K562 (cell line): Measurements from ENCODE around the gene PCP2. TPM values are rescaled to one million over a fixed set of nuclear protein-coding genes. Genes with fewer than 3 reads are reported as not detected.

ENCODE experiments used
- BCLAF1 ChIP-seq, 2 experiments: fragments of 450-650 bp in 1 of 2; IDR thresholded peaks; 2 replicates each; pipeline ENCODE4 v1.6.1; 2011 to 2017; ENCODE audit warnings: low read depth in 2 of 2, antibody characterized with exemption in 1 of 2, borderline replicate concordance in 1 of 2, low read length in 1 of 2, mild to moderate bottlenecking in 1 of 2, mixed read lengths in 1 of 2; ENCODE audit not compliant: control insufficient read depth in 1 of 2
- BRD9 ChIP-seq: fragments of 450-650 bp; IDR thresholded peaks from 2 replicates; pipeline ENCODE4 v1.6.1; 2018; ENCODE audit warnings: low read depth; ENCODE audit not compliant: partially characterized antibody
- CBX1 ChIP-seq: sonication (generic); IDR thresholded peaks from 2 replicates; pipeline ENCODE4 v1.6.1; 2016; ENCODE audit warnings: antibody characterized with exemption, low read depth, mild to moderate bottlenecking
- DLX4 ChIP-seq: fragments of 250-450 bp; sonication (Bioruptor Pico); IDR thresholded peaks from 2 replicates; pipeline ENCODE4 v1.6.1; 2021; ENCODE audit warnings: mild to moderate bottlenecking
- E2F1 ChIP-seq: sonication (generic); formaldehyde crosslinking; IDR thresholded peaks from 2 replicates; pipeline ENCODE4 v1.8.1; 2023; ENCODE audit warnings: mild to moderate bottlenecking, missing genetic modification reagents, moderate library complexity
- E2F6 ChIP-seq, 2 experiments: IDR thresholded peaks; 2 replicates each; pipeline ENCODE4 v1.6.1; 2011; ENCODE audit warnings: borderline replicate concordance in 1 of 2, control low read depth in 1 of 2, low read depth in 1 of 2, low read length in 1 of 2, mild to moderate bottlenecking in 1 of 2, mixed read lengths in 1 of 2, moderate library complexity in 1 of 2; ENCODE audit not compliant: insufficient read depth in 1 of 2, insufficient read length in 1 of 2, poor library complexity in 1 of 2, severe bottlenecking in 1 of 2; ENCODE audit errors: extremely low read depth in 1 of 2
- HOXB6 ChIP-seq: fragments of 250-450 bp; sonication (Bioruptor Pico); IDR thresholded peaks from 2 replicates; pipeline ENCODE4 v1.5.1; 2022; ENCODE audit warnings: mild to moderate bottlenecking, borderline replicate concordance
- NRF1 ChIP-seq, 2 experiments: fragments of 450-650 bp; IDR thresholded peaks in 1 of 2; conservative IDR thresholded peaks in 1 of 2; 2 replicates each; pipeline ENCODE4 v1.6.1; 2014; ENCODE audit warnings: mild to moderate bottlenecking in 2 of 2
- RNF2 ChIP-seq: sonication (generic); IDR thresholded peaks from 2 replicates; pipeline ENCODE4 v1.6.1; 2016
- ZBTB33 ChIP-seq: sonication (generic); formaldehyde crosslinking; IDR thresholded peaks from 2 replicates; pipeline ENCODE4 v1.8.1; 2023; ENCODE audit warnings: mild to moderate bottlenecking, missing genetic modification reagents
- ZBTB8A ChIP-seq: fragments of 450-650 bp; IDR thresholded peaks from 2 replicates; pipeline ENCODE4 v1.6.1; 2018; ENCODE audit warnings: mild to moderate bottlenecking, moderate library complexity; ENCODE audit not compliant: partially characterized antibody
- ZNF444 ChIP-seq: fragments of 250-450 bp; sonication (Bioruptor Pico); IDR thresholded peaks from 2 replicates; pipeline ENCODE4 v1.4.0; 2020; ENCODE audit warnings: mild to moderate bottlenecking, moderate library complexity
- ZNF561 ChIP-seq: fragments of 450-650 bp; formaldehyde crosslinking; conservative IDR thresholded peaks from 2 replicates; pipeline ENCODE4 v1.4.0; 2020; ENCODE audit warnings: mild to moderate bottlenecking, moderate library complexity
- ZNF766 ChIP-seq: fragments of 200-800 bp; sonication (Bioruptor generic); conservative IDR thresholded peaks from 2 replicates; pipeline ENCODE4 v1.6.1; 2016; ENCODE audit warnings: missing genetic modification characterization, missing compliant biosample characterization
- polyA plus RNA-seq, 8 experiments: library from polyadenylated mRNA; depleted of rRNA in 4 of 8; stranded (reverse) in 5 of 8; unstranded in 3 of 8; fragments of >200 nt; fragmentation: Nextera tagmentation in 2 of 8; fragmentation: Illumina TruSeq in 1 of 8; extraction: Ambion mirVana in 2 of 8; extraction: Trizol in 1 of 8; gene quantifications; 2 replicates each; pipeline versions ENCODE4 v1.2.1 to v1.2.3, GENCODE V29; 2011 to 2014; ENCODE audit warnings: inconsistent platforms in 1 of 8, missing spikeins in 1 of 8
- total RNA-seq, 7 experiments: library from RNA; depleted of rRNA in 6 of 7; stranded (reverse); fragments of >200 nt in 6 of 7; fragmentation: Illumina TruSeq in 2 of 7; extraction: Trizol in 2 of 7; gene quantifications; 2 replicates each; pipeline versions ENCODE4 v1.2.1 to v1.2.3, GENCODE V29; 2011 to 2021; ENCODE audit warnings: low replicate concordance in 1 of 7

The PCP2 gene
- total and polyA plus RNA-seq, 9 of the 15 experiments (the other 6 are each of a cell fraction or from before 2014, with no cell fraction given): 0.17 to 1.3 (median 0.49) TPM; not detected in 3

GRCh38 chr19:7614859-7615741 is 18.4 kb downstream of the PCP2 start (continued):
- no peak for TF ChIP-seq HOXB6 (CRISPR knock-in tag)
- no peak for TF ChIP-seq RNF2
- TF ChIP-seq BCLAF1 (IDR thresholded peaks at IDR 0.05; ENCODE audit: borderline replicate concordance in 1 of 2, control insufficient read depth in 1 of 2, low read depth in 2 of 2, low read length in 1 of 2): no peak
- 0 out of 2 replicates have a peak, but pooled peaks have one; percentile 31 for TF ChIP-seq ZBTB33 (CRISPR knock-in tag)
- TF ChIP-seq ZBTB8A: no peak
- TF ChIP-seq BRD9: no peak
- TF ChIP-seq ZNF766 (CRISPR knock-in tag): no peak
- no peak for TF ChIP-seq DLX4
- TF ChIP-seq ZNF561: no peak
- TF ChIP-seq CBX1: no peak
- TF ChIP-seq E2F1 (CRISPR knock-in tag): no peak
- TF ChIP-seq E2F6 (IDR thresholded peaks at IDR 0.05; ENCODE audit: borderline replicate concordance in 1 of 2, extremely low read depth in 1 of 2, insufficient read depth in 1 of 2, insufficient read length in 1 of 2, low read depth in 1 of 2, low read length in 1 of 2, poor library complexity in 1 of 2, severe bottlenecking in 1 of 2): peak in 1 of 2 experiments; percentile 16
- peak; percentile 34 to 55; a peak in 3 of 4 replicates for TF ChIP-seq NRF1 (conservative IDR thresholded peaks at IDR 0.05 in 1 of 2, IDR thresholded peaks at IDR 0.05 in 1 of 2)
- TF ChIP-seq ZNF444 (CRISPR knock-in tag): no peak
